Fibroblast of lung (primary cell): ENCODE results near the gene MYOCD. TPM values are rescaled to one million over a fixed set of nuclear protein-coding genes. Genes with fewer than 3 reads are reported as not detected.

Source experiments
- DNase-seq, 2 donors: peaks; one replicate each; pipeline versions ENCODE4 v3.0.0 to v3.0.0-alpha.2; 2010; ENCODE audit warnings: low read depth in 2 of 2
- H2AFZ ChIP-seq: 2 replicates; pipeline ENCODE4 v1.5.1; 2012; ENCODE audit warnings: low read length, control low read depth, inconsistent platforms
- H3K27ac ChIP-seq: 2 replicates; pipeline ENCODE4 v1.5.1; 2011; ENCODE audit warnings: low read length, control low read depth; ENCODE audit not compliant: insufficient read depth
- H3K27me3 ChIP-seq: 2 replicates; pipeline ENCODE4 v1.5.1; 2011; ENCODE audit warnings: mild to moderate bottlenecking, low read length; ENCODE audit not compliant: control insufficient read depth, insufficient read depth
- H3K36me3 ChIP-seq: 2 replicates; pipeline ENCODE4 v1.5.1; 2011; ENCODE audit warnings: low read length; ENCODE audit not compliant: control insufficient read depth, insufficient read depth
- H3K4me1 ChIP-seq: 2 replicates; pipeline ENCODE4 v1.5.1; 2011; ENCODE audit warnings: low read length; ENCODE audit not compliant: control insufficient read depth, insufficient read depth; ENCODE audit errors: extremely low read depth
- H3K4me2 ChIP-seq: 2 replicates; pipeline ENCODE4 v1.5.1; 2011; ENCODE audit warnings: low read length, control low read depth; ENCODE audit not compliant: insufficient read depth; ENCODE audit errors: extremely low read depth
- H3K4me3 ChIP-seq, 4 experiments: fragments of 200-600 bp in 1 of 4; sonication (generic) in 1 of 4; replicated peaks in 1 of 4; 2 replicates each; pipeline ENCODE4 v1.5.1; 2011 to 2016; ENCODE audit warnings: low read length in 4 of 4, low read depth in 3 of 4, mild to moderate bottlenecking in 3 of 4, control low read depth in 2 of 4, inconsistent platforms in 1 of 4, mixed read lengths in 1 of 4; ENCODE audit not compliant: insufficient read depth in 1 of 4; ENCODE audit errors: control extremely low read depth in 1 of 4
- H3K79me2 ChIP-seq: 2 replicates; pipeline ENCODE4 v1.5.1; 2012; ENCODE audit warnings: mild to moderate bottlenecking, low read length, inconsistent platforms; ENCODE audit not compliant: control insufficient read depth, insufficient read depth
- H3K9ac ChIP-seq: 2 replicates; pipeline ENCODE4 v1.5.1; 2011; ENCODE audit warnings: mild to moderate bottlenecking, low read length, control low read depth; ENCODE audit not compliant: insufficient read depth
- H3K9me3 ChIP-seq: 2 replicates; pipeline ENCODE4 v1.5.1; 2012; ENCODE audit warnings: low read depth, low read length; ENCODE audit not compliant: control insufficient read depth, insufficient read depth
- H4K20me1 ChIP-seq: 2 replicates; pipeline ENCODE4 v1.5.1; 2011; ENCODE audit warnings: low read length; ENCODE audit not compliant: control insufficient read depth, insufficient read depth; ENCODE audit errors: extremely low read depth
- CTCF ChIP-seq, 2 donors: IDR thresholded peaks in 1 of 2; conservative IDR thresholded peaks in 1 of 2; 1 replicate in 1 of 2; 2 replicates in 1 of 2; pipeline ENCODE4 v1.5.1; 2011 to 2012; ENCODE audit warnings: low read length in 2 of 2, control low read depth in 1 of 2, inconsistent platforms in 1 of 2, low read depth in 1 of 2, mild to moderate bottlenecking in 1 of 2
- EZH2 ChIP-seq: IDR thresholded peaks from 2 replicates; pipeline ENCODE4 v1.5.1; 2012; ENCODE audit warnings: low read length, control low read depth, mild to moderate bottlenecking; ENCODE audit errors: missing control alignments
- polyA plus RNA-seq, 2 donors: library from polyadenylated mRNA; depleted of rRNA in 1 of 2; stranded (reverse) in 1 of 2; unstranded in 1 of 2; fragments of >200 nt; gene quantifications; 2 replicates each; pipeline ENCODE4 v1.2.1, GENCODE V29; 2011 to 2012; ENCODE audit warnings: missing spikeins in 1 of 2
- total RNA-seq: library from RNA; depleted of rRNA; stranded (reverse); fragments of >200 nt; gene quantifications from 2 replicates; pipeline ENCODE4 v1.2.1, GENCODE V29; 2014

The MYOCD gene
- total and polyA plus RNA-seq, 2 donors (not counting 1 experiment from before 2014, with no cell fraction given): 0.17 to 0.99 TPM

- peaks cover 2% of the 10 kb centered on the region for H3K27me3 ChIP-seq
- no peaks in the 10 kb centered on the region for H4K20me1 ChIP-seq
- H3K79me2 ChIP-seq: no peaks in the 10 kb centered on the region
- no peaks in the 10 kb centered on the region for H3K9me3 ChIP-seq
- no peak for DNase-seq
- TF ChIP-seq CTCF (conservative IDR thresholded peaks at IDR 0.05 in 1 of 2, IDR thresholded peaks at IDR 0.05 in 1 of 2; ENCODE audit: low read depth in 1 of 2, low read length in 2 of 2): no peak
- no peak for TF ChIP-seq EZH2
- H3K36me3 ChIP-seq: no peaks in the 10 kb centered on the region
- H3K27ac ChIP-seq: no peak overlapping the region
- H3K9ac ChIP-seq: no peak overlapping the region
- no peak overlapping the region for H2AFZ ChIP-seq
- no peak overlapping the region for H3K4me2 ChIP-seq
- H3K4me3 ChIP-seq: no peak overlapping the region
- H3K4me1 ChIP-seq: no peaks in the 10 kb centered on the region
Measured at GRCh38 chr17:12794919-12795532, 129.3 kb downstream of the MYOCD start.

- no peaks in the 10 kb centered on the region for H3K79me2 ChIP-seq
- H3K4me1 ChIP-seq: no peaks in the 10 kb centered on the region
- no peak overlapping the region for H3K9ac ChIP-seq
- no peaks in the 10 kb centered on the region for H3K9me3 ChIP-seq
- H3K36me3 ChIP-seq: no peaks in the 10 kb centered on the region
- no peaks in the 10 kb centered on the region for H4K20me1 ChIP-seq
- DNase-seq: no peak
- TF ChIP-seq CTCF (conservative IDR thresholded peaks at IDR 0.05 in 1 of 2, IDR thresholded peaks at IDR 0.05 in 1 of 2; ENCODE audit: low read depth in 1 of 2, low read length in 2 of 2) (no peak), EZH2 (no peak)
- no peak overlapping the region for H3K4me3 ChIP-seq
- no peak overlapping the region for H3K27ac ChIP-seq
- no peaks in the 10 kb centered on the region for H3K27me3 ChIP-seq
- no peak overlapping the region for H3K4me2 ChIP-seq
- H2AFZ ChIP-seq: no peak overlapping the region
Measured at GRCh38 chr17:12800855-12801365, 135.2 kb downstream of the MYOCD start.

GRCh38 chr17:12806630-12807029, 140.9 kb downstream of the MYOCD start:
- H3K4me3 ChIP-seq: no peak overlapping the region
- TF ChIP-seq CTCF (conservative IDR thresholded peaks at IDR 0.05 in 1 of 2, IDR thresholded peaks at IDR 0.05 in 1 of 2; ENCODE audit: low read depth in 1 of 2, low read length in 2 of 2): no peak
- no peak for TF ChIP-seq EZH2
- H3K4me1 ChIP-seq: no peaks in the 10 kb centered on the region

More at GRCh38 chr17:12806630-12807029, 140.9 kb downstream of the MYOCD start:
- no peak for DNase-seq
- no peaks in the 10 kb centered on the region for H3K36me3 ChIP-seq
- H4K20me1 ChIP-seq: no peaks in the 10 kb centered on the region
- no peaks in the 10 kb centered on the region for H3K79me2 ChIP-seq
- no peak overlapping the region for H2AFZ ChIP-seq
- H3K4me2 ChIP-seq: no peak overlapping the region
- no peaks in the 10 kb centered on the region for H3K9me3 ChIP-seq
- H3K27me3 ChIP-seq: no peaks in the 10 kb centered on the region
- no peak overlapping the region for H3K9ac ChIP-seq
- no peak overlapping the region for H3K27ac ChIP-seq
